ENCODE measurements around the gene ETV7.
"Not testable (repeated sequence)": the region's sequence is repeated elsewhere in the genome, so short reads cannot be mapped to it uniquely, and the experiment has no call there.

Gene ETV7

GRCh38 chr6:36338223-36338622 lies 49.2 kb downstream of the ETV7 start:
- DNase-seq, result not testable (repeated sequence)

GRCh38 chr6:36337814-36338213 lies 49.7 kb downstream of the ETV7 start:
- DNase-seq, result no peak

GRCh38 chr6:36336779-36337241 lies 50.7 kb downstream of the ETV7 start, which contains the start of gene BNIP5:
BNIP5 (minus strand) TSS chr6:36336888; CDS start chr6:36330690, 6,198 bp downstream.
- no peak for DNase-seq

- DNase-seq, result no peak
Measured at GRCh38 chr6:36336208-36336710, 51.2 kb downstream of the ETV7 start.

DNA sequence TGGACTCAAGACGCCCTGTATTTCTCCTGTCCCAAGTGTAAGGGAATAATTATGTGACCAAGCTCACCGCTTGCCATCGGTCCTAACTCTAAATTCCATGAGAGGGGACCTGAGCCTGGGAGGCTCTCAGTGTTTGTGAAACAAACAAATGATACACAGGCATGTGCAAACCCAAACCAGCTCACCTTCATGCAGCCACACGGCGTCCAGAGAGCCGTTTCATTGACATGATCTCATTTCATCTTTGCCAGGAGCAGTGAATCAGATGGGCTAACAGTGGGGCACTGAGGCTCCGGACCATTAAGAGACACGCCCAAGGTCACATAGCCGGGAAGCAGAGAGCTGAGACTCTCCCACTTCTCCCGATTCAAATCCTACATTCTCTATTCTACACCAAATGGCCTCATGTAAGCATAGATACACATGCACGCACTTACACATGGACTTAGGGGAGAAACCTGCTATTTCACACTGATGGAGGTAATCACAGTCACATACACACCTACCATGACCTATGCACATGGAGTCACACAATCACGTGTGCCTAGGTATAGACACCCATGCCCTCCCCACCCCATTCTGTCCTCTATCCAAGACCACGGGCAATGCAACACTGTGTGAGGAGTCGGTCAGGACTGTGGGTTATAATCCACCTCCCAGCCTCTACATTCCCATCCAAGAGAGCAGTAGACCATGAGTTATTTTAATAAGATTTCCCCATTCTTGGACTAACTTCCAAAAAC lies 51.8 kb downstream of the ETV7 start:
- DNase-seq, result no peak

DNA sequence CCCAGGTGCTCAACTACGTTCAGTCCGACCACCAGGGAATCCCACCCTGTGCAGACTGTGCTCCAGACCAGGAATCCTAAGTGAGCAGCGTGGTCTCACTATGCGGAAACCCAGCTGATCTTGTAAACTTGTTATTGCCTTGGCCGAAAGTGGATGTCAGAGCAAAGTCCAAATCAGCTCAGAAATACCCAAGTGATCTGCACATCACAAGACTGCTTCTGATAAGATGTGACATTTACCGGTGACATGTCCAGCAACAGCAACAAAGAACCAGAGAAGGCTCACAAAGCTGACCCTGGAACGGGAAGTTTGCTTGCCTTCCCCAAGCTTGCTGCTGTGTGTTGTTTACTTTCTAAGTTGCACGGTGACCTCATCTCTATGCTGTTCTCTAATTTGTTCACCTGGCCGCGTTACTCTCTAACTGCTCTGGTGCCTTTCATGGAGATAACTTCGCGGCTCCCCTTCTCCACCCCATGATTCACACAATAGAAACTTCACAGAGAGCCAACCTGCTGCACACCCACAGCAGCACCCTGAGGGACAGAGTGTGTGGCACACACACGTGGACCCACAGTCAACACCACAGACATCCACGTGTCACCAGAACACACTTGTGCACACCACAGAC lies 52.5 kb downstream of the ETV7 start:
- no peak for DNase-seq

- DNase-seq, result no peak
Measured at GRCh38 chr6:36333931-36334725, 53.3 kb downstream of the ETV7 start.

DNA sequence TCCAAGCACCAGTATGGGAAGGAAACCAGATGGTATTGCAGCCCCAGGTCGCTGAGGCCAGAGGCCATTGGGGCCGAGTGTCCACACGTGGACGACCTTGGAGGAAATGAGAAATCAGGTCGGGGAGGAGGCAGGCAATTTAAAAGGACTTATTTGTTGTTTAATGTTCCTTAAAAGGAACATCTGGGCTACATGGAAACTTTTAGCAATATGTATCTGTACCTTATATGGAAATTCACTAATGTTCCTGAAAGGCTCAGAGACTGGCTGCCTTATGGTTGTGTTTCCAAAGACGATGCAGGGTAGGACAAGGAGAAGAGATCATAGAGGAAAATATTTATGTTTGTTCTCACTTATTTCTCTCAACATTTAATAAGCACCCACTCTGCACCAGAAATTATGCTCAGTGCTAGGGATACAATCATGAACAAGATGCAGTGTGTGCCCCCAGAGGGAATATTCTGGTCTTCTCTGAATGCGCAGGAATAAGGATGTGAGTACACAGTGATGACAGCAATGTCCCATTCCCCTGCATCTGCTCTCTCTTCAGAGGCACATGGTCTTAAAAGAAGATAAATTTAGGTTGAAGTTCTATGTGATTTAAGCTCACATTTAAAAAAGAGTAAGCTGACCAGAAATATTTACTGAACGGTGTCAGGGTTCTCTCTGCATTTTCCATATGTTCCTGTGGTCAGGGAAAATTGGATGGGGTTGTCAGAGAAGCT lies 54.1 kb downstream of the ETV7 start:
- no peak for DNase-seq

GRCh38 chr6:36331381-36331780 lies 56.1 kb downstream of the ETV7 start:
- DNase-seq, result no peak

- DNase-seq, result no peak
Measured at GRCh38 chr6:36330366-36330765, 57.1 kb downstream of the ETV7 start.

GRCh38 chr6:36329798-36330291 lies 57.6 kb downstream of the ETV7 start:
- no peak for DNase-seq

DNA sequence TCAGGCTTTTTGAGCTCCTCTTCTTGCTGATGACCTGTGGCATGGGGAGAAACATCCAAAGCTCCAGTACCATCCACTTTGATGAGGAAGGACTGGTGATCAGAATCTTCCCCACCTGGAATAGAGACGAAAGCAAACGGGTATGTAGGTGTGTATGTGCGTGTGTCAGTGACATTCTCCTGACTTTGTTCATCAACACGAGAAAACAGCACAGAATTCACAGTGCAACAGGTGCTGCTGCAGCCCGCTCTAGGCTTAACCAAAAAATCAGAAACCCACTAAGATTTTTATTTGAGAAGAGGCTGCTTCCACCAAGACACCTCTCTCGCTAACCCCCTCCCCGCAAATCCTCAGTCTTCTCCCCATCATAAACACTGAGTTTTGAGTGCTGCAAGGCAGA lies 58.9 kb downstream of the ETV7 start:
- no peak for DNase-seq

- no peak for DNase-seq
Measured at GRCh38 chr6:36327919-36328236, 59.6 kb downstream of the ETV7 start.

DNA sequence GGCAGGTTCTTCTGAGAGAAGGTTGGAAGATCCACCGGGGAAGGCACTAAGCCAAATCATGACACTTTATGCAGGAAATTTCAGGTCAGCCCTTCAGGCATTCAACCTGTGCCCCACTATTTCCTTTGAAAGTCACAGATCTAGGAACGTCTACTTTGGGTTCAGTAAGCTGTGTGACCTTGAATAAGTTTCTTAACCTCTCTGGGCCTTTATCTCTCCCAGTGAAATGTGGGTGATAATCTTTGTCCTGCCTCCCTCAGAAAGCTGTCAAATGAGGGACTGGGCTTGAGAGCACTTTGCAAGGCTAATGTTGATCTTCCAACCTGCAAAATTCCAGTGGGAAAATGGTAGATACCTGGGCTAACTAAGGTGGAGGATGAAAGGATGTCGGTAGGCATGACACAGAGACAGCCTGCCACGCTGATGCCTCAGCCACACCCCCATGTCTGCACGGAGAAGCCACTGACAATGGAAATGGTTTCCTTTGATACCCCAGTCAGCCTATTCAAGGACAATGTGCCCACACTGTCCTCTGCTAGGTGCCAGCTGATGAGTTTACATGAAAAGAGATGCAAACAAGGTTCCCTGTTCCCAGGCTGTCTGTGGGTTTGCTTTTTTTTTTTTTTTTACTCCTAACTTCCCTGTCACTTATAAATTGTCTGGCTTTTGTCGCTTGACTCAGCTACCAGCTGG lies 60.1 kb downstream of the ETV7 start:
- DNase-seq, result no peak

GRCh38 chr6:36326356-36326995 lies 61.0 kb downstream of the ETV7 start:
- DNase-seq, result no peak

GRCh38 chr6:36324715-36325114 lies 62.8 kb downstream of the ETV7 start:
- DNase-seq, result no peak

DNA sequence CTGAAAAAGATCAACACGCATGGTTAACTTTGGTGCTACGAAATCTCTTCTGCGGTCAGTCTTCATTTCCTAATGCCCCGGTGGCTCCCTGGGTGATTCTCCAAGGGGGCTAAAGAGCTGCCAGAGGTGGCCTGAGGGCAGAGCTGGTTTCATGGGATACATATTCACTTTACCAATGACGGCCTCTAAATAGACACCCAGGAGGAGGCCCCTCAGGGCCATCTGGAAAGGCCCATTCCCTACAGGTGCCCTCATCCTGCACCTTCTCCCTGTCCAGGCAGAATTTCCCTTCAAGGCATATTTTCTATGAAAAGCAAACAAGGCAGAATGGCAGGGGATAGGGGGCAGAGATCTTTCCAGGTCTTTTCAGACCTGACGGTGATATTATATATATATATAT lies 63.3 kb downstream of the ETV7 start:
- no peak for DNase-seq

GRCh38 chr6:36323062-36323461 lies 64.4 kb downstream of the ETV7 start:
- DNase-seq, result no peak

DNA sequence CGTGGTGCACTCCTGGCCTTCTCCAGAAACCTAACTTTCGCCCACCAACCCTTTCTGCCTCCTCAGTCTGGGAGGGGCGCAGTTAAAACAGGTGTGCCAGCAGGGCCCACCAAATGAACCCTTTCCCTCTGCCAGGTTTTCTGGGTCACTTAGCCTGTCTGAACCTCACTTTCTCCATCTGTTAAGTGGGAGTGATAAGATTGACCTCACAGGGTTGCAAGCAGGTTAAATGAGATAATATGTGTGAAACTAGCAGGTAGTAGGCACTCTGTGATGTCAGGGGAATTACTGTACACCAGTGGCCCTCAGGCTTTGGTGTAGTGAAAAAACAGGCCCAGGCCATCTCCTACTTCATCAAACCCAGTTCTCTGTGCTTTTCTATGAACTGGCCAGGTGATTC lies 64.9 kb downstream of the ETV7 start:
- DNase-seq, result no peak

- DNase-seq, result no peak
Measured at GRCh38 chr6:36320475-36320874, 67.0 kb downstream of the ETV7 start.

DNA sequence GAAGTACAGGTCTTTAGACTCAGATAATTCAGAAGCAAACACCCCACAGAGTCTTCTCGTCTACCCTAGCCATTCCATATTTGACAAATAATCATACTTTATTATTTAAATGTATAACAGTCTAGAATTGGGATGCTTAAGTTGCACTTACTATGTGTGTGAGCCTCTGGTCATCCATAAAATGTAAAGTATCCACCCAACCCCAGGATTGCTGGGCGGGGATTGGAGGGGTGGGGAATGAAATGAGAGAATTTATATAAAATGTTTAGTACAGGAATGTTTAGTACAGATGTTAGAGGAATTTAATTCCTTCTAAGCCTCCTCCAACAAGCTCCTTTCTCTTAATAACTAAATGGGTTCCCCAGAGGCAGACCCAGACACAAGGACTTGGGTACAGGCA lies 67.6 kb downstream of the ETV7 start:
- DNase-seq, result no peak

- DNase-seq, result no peak
Measured at GRCh38 chr6:36319436-36319762, 68.1 kb downstream of the ETV7 start.

Measured in activated gamma-delta T cell (primary cell).